ENCODE results near the gene DAB2IP.

Gene DAB2IP

DNA sequence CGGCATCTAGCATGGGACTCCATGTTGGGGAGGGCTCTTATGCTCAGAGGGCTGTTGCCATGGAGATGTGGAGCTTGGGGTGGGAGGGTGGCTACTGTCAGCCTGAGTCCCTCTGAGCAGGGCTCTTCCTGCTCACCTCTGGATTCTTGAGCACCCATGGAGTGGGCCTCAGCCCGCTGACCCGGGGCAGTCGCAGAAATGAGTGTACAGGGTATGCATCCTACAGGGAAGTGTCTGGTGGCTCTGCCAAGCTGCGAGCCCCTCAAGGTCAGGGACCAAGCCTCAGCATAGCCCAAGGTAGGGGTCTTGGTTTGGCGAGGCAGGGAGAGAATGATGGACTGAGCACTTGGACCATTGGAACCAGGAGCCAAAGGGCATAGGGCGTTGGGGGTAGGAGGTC is 104.1 kb downstream of the DAB2IP start:
- DNase-seq (ENCODE audit: extremely low read depth in 1 of 2, low read depth in 1 of 2) = no peak

DNA sequence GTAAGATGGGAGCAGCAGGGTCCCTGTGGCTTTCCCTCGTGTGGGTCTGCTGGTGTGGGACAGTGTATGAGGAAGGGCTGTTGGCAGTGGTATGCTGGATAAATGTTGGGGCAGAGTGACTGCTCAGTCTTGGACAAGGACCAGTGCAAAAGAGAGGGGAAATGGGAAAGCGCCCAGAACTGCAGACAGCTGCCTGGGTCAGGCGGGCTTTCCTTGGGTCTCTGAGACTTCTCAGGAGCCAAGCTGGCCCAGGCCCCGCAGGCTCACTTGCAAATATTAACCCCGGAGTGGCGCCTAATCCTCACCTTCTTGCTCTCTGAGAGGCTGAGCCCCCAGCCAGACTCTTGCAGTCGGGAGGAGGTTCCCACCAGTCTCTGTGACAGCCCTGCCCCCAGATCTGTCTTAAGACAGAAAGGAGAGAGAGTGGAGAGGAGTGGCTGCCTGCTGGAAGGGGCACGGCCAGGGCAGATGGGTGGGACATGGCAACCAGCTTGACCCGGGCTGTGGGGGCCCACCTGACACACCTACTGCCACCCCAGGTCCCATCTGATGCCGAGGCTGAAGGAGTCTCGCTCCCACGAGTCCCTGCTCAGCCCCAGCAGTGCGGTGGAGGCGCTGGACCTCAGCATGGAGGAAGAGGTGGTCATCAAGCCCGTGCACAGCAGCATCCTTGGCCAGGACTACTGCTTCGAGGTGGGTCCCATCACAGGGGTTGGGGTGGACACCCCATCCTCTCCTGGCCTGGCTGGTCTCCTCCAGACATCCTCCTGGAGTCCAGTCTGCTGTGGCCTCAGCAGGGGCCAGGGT is 105.2 kb downstream of the DAB2IP start:
- no peak for DNase-seq (ENCODE audit: extremely low read depth in 1 of 2, low read depth in 1 of 2)

GRCh38 chr9:121757281-121757585 is 105.8 kb downstream of the DAB2IP start:
- DNase-seq (ENCODE audit: extremely low read depth in 1 of 2, low read depth in 1 of 2) = no peak

GRCh38 chr9:121758693-121759092 is 107.3 kb downstream of the DAB2IP start:
- DNase-seq (ENCODE audit: extremely low read depth in 1 of 2, low read depth in 1 of 2) = no peak

- no peak for DNase-seq (ENCODE audit: extremely low read depth in 1 of 2, low read depth in 1 of 2)
These were observed 108.6 kb downstream of the DAB2IP start for GRCh38 chr9:121759996-121760395.

DNA sequence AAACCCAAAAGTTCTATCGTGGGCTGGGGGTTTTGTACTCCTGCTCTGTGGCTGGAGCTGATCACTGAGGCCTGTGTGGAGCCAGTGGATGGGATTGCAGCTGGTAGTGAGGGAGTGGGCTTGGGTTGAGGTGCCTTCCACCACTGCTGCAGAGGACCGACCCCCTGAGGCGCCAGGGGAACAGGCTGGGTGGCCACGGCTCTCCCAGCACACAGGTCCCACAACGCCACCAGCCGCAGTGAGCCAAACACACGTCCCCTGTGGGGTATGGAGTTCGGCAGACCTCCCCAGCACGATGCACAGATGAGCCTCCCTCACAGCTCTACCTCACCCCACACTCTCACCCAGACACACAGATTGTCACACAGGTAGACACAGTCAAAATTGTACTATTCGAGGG is 109.1 kb downstream of the DAB2IP start:
- no peak for DNase-seq (ENCODE audit: extremely low read depth in 1 of 2, low read depth in 1 of 2)

DNA sequence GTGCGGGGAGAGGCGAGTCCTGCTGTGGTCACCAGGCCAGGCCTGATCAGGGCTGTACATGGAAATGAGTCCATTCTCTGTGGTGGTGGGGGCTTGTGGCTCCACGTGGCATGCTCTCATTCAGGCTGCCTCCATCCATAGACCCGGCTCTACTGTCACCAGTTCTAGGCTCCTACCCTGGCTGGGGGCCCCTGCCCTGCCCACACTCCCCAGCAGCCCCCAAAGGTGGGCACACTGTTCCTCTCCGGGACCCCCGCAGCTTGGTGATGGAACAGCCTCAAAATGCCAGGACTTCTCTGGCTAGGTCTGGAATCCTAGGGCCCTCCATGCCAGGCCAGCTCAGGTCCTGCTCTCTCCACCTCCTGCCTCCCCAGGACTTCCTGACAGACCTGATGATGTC is 111.7 kb downstream of the DAB2IP start:
- no peak for DNase-seq (ENCODE audit: extremely low read depth in 1 of 2, low read depth in 1 of 2)

GRCh38 chr9:121763561-121764370 is 112.3 kb downstream of the DAB2IP start:
- DNase-seq (ENCODE audit: extremely low read depth in 1 of 2, low read depth in 1 of 2) = no peak

DNA sequence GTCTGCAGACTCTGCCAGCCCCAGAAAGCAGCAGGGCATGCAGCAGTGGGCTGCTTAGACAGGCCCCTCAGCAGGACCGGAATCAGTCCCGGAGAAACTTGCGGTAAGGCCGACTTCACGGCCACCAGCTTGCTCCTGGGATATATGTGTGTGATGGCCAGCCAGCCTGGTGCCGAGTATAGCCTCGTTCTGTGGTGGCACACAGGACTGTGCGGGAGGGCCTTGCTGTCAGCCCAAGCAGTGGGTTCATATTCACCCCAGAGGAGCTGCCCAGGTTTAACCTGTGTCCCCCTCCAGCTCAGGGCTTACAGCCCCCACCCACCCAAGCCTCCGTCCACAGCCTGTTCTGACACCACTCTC is 112.9 kb downstream of the DAB2IP start:
- no peak for DNase-seq (ENCODE audit: extremely low read depth in 1 of 2, low read depth in 1 of 2)

- no peak for DNase-seq (ENCODE audit: extremely low read depth in 1 of 2, low read depth in 1 of 2)
These were observed 113.9 kb downstream of the DAB2IP start for GRCh38 chr9:121765021-121765950.

DNA sequence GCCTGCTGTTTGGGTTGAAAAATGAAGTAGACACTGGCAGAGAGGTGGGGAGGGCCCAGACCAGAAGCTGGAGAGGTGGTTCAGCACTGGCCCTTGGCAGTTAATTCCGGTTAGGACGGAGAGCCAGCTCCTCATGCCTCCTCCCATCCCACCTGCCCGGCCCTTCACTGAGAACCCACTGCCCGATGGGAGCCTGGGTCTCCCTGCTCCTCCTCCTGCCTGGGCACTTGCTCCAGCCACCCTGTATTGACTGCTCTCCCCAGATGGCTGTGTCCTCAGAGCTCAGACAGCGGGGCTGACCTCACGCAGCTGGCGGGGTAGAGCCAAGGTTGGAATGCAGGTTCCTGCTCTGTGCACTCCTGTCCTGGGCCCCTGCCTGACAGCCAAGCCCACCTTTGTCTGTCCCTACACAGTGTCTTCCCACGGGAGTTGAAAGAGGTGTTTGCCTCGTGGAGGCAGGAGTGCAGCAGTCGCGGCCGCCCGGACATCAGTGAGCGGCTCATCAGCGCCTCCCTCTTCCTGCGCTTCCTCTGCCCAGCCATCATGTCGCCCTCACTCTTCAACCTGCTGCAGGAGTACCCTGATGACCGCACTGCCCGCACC is 114.7 kb downstream of the DAB2IP start:
- no peak for DNase-seq (ENCODE audit: extremely low read depth in 1 of 2, low read depth in 1 of 2)

GRCh38 chr9:121767171-121767769 is 115.8 kb downstream of the DAB2IP start:
- no peak for DNase-seq (ENCODE audit: extremely low read depth in 1 of 2, low read depth in 1 of 2)

- no peak for DNase-seq (ENCODE audit: extremely low read depth in 1 of 2, low read depth in 1 of 2)
These were observed 117.1 kb downstream of the DAB2IP start for GRCh38 chr9:121768416-121769015.

GRCh38 chr9:121769939-121770338 is 118.5 kb downstream of the DAB2IP start:
- DNase-seq (ENCODE audit: extremely low read depth in 1 of 2, low read depth in 1 of 2) = no peak

DNA sequence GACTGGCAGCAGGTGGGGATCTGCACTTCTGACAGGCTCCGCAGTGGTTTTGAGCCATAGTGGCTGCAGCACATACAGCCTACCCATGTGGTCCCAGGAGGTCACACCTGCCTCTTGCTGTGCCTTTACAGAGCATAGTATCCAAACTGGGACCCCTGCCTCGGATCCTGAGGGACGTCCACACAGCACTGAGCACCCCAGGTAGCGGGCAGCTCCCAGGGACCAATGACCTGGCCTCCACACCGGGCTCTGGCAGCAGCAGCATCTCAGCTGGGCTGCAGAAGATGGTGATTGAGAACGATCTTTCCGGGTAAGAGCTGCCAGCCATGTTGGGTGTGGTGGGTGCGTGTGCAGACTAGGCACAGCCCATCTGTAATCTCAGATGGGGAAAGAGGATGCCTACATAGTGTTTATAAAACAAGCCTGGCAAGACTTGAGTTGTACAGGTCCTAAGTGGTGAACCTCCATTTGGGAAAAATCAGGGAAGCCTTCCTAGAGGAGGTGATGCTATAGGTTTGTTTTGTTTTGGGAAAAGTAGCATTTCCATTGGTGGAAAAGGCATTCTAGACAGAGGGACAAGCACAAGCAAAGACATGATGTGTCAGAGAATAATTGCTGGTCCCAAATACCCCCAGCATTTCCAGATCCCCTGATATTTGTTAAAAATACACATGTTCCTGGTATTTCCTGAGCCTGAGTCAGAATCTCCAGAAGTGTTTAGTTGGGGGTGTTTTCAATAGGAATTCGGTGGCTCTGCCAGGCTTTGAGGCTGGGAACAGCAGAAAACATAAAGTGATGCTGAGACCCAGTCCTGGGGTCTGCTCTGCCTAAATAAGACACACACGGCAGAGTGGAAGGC is 119.2 kb downstream of the DAB2IP start:
- DNase-seq (ENCODE audit: extremely low read depth in 1 of 2, low read depth in 1 of 2) = no peak

DNA sequence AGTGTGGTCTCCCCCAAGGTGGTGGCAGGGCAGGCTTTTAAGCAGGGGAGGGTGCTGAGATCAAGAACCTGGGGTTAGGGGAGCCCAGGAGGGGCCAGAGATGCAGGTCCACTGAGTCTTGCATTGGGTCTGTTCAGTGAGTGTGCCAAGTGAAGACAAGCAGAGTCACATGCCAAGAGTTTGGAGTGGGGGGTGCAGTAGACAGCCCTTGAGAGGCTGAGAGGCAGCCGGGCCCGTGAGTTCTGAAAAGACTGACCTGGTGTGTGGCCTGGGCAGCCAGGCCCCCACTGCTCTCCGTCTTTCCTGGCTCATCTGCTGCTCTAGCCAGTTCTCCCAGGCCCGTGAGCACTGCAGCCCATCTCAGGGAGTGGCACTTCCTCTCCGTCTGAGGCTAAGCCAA is 120.0 kb downstream of the DAB2IP start:
- DNase-seq (ENCODE audit: extremely low read depth in 1 of 2, low read depth in 1 of 2) = no peak

DNA sequence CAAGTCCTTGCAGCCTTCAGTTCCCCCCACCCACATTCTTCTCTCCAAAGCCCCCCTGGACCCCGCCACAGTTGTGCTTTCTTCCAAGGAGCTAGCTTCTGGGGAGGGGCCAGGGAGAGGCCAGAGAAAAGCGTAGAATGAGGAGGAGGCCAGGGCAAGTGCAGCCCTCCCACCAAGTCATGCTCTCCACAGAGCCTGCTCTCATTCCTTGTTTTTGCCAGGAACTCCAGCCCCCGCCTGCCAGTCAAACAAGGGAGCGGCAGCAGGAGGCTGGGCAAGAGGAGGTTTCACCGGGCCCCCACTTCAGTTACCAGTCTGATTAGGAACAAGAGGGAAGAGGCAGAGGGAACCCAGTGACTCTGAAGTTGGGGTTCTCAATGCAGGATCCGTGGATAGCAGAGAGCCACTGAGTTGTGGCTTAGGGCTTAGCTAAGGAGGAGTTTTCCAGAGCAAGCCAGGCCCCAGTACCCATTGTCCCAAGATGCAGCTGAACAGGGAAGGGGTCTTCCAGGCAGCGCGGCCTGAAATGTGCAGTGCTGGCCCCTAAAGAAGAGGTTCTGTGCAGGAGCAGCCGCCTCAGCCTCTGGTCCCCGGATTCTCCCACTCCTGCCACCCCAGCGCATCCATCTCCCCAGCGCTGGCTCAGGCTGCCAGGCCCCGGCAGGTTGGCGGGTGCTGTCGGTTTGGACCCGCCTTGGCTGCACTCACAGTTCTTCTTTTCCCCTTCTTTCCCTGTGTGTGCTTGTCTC is 120.6 kb downstream of the DAB2IP start:
- no peak for DNase-seq (ENCODE audit: extremely low read depth in 1 of 2, low read depth in 1 of 2)

DNA sequence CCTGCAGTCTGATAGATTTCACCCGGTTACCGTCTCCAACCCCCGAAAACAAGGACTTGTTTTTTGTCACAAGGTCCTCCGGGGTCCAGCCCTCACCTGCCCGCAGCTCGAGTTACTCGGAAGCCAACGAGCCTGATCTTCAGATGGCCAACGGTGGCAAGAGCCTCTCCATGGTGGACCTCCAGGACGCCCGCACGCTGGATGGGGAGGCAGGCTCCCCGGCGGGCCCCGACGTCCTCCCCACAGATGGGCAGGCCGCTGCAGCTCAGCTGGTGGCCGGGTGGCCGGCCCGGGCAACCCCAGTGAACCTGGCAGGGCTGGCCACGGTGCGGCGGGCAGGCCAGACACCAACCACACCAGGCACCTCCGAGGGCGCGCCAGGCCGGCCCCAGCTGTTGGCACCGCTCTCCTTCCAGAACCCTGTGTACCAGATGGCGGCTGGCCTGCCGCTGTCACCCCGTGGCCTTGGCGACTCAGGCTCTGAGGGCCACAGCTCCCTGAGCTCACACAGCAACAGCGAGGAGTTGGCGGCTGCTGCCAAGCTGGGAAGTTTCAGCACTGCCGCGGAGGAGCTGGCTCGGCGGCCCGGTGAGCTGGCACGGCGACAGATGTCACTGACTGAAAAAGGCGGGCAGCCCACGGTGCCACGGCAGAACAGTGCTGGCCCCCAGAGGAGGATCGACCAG is 121.3 kb downstream of the DAB2IP start:
- DNase-seq (ENCODE audit: extremely low read depth in 1 of 2, low read depth in 1 of 2) = no peak
